Activated CD8-positive, alpha-beta memory T cell treated with anti-CD3 and anti-CD28 coated beads, Interleukin-2, amount 50 U/mL, for 24 hours (primary cell): ENCODE results near the gene EDARADD.
"Not testable (repeated sequence)": the region's sequence is repeated elsewhere in the genome, so short reads cannot be mapped to it uniquely, and the experiment has no call there.

Experiments used
- DNase-seq: peaks from one replicate; pipeline ENCODE4 v3.0.0-alpha.2; 2020; ENCODE audit errors: extremely low read depth

EDARADD gene

DNA sequence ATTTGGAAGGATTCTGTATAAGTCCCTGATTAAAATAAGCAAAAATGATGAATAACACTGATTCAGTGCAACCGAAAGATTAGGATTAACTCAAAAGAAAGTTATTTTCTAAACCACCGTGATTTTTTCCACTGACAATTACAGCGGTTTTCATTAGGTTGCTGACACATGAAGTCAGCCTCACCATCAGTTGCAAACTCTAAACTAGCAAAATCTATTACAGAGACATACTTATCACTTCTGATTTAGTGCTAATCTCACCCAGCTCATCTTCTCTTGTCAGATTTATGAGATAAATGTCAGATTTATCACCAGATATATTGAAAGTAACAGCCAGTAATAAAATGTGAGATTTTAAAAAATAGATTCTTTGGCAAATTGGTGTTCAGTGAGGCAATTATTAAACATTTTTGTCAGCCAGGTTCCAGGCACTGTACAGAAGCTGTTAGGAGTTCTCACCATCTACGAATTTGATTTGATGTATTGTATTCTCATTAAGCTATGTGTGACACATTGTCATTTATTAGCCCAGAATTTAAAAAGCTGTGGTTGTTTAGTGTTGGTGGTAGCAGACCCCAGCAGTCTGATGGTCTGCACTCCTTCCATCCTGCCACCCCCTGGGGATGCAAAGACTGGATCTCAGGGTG lies 92.4 kb downstream of the EDARADD start:
- no peak for DNase-seq

DNA sequence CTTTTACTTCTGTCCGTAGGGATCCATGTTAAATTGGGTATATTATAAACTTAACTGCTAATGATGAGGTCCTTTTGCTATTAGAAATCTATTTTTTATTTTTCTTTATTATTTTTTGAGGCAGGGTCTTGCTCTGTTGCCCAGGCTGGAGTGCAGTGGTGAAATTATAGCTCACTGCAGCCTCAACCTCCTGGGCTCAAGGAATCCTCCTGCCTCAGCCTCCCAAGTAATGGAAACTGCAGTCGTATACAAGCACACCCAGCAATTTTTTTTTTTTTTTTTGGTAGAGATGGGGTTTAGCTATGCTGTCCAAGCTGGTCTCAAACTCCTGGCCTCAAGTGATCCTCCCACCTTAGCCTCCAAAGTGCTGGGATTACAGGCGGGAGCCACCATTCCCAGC lies 95.1 kb downstream of the EDARADD start:
- not testable (repeated sequence) for DNase-seq

DNA sequence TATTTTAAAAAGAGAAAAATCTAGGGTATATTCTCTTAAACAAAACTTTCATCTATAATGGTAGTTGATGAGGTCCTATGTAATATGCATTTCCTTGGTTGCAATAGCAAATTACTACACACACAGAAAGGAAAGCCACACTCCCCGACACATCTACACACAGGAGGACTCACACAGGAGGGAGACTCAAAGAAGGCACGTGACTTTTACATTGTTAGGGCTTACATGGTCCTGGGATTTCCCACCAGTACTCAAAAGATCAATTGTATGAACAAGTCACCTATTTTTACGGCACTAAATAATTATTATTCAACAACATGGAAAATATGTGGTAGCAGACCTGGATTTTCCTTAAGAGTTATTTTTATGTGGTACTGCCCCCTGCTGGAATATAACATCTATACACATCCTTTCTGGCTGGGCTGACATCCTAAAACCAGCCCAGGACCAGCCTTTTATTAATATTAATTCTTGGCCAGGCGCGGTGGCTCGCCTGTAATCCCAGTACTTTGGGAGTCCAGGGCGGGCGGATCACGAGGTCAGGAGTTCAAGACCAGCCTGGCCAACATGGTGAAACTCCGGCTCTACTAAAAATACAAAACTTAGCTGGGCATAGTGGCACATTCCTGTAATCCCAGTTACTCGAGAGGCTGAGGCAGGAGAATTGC lies 95.8 kb downstream of the EDARADD start:
- DNase-seq: no peak

DNA sequence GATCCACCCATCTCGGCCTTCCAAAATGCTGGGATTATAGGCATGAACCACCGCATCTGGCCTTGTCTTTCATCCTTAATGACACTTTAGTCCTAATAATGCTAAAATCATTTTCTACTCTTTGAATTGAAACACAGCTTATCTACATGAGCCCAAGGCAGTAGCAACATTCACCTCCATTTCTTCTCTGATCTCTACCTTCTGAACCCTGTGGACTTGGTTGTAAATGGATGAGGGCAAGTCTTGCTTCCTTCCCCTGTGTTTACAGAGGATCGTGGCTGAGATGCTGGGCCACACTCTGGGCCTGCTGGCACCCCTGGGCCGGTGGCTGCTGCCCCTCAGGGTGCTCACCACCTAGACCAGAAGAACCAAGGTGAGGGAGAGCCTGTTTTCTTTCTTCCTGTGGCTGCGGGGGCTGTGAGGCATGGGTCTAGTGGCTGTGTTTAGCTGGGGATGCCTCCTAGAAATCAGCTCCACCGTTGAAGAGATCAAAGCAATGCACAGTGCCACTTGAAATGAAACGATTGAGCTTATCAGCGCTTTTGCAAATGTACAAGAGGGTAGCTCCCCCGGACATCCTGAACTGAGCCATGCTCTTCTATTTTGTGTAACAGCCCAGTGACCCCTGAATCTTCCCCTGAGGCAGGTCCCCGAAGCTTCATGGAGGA lies 97.5 kb downstream of the EDARADD start:
- DNase-seq: no peak

DNA sequence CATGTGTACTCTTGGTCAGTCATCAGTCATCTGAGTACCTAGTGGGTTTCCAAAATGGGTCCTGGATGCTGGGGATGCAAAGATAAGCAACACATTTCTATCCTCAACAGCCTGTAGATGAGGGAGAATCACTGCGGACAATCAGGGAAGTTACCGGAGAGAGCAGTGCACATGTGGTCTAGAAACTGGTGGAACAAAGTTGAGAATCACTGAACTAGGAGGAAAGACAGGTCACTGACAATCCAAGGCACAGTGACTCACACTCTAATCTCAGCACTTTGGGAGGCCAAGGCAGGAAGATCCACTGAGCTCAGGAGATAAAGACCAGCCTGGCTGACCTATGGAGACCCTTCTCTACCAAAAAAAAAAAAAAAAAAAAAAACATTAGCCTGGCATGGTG lies 98.3 kb downstream of the EDARADD start:
- DNase-seq: no peak

DNA sequence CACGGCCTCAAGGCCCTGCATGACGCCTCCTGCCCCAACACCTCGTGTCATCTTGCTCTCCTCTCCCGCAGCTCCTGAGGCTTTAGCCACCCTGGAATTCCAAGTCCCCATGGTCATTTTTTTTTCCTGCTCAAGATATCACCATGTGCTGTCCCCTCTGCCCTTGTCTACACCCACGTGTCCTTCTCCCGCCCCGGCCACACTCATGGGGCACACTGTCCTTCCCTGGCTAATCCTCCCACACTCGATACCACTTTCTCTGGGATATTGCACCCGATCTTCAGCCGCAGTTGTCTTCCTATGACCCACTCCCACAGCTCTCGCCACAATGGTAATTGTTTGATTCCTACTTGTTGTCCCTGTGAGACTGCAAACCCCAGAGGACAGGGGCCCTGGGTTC lies 100.0 kb downstream of the EDARADD start:
- no peak for DNase-seq

DNA sequence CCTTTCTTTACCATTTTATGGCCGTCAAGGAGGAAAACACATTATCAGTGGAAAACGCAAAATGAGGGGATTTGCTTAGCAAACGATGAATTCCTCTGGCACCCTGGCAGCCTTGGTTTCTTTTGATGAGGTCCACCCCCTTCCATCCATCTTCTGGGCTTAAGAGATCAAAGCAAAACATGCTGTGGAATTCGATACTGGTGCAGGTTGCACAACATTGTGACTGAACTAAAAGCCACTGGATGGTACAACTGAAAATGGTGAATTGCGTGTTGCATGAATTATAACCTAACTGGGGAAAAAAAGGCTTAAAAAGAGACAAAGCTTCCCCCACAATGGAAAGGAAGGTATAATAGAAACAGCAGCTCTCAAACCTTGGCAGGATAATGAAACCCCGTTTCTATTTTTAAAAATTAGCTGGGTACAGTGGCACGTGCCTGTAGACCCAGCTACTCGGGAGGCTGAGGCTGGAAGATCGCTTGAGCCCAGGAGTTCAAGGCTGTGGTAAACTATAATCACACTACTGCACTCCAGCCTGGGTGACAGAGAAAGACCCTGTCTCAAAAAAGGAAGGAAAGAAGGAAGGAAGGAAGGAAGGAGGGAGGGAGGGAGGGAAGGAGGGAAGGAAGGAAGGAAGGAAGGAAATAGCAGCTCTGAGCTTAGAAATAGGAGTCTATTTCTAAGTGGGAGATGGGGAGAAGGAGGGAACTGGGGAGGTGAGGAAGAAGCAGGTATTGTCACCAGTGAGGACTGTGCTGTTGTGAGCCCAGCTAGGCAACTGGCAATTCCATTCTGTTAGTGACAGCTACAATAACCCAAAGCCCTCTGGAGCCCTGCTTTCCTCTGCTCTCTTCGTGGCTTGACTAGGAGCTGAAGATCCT lies 100.7 kb downstream of the EDARADD start:
- no peak for DNase-seq

DNA sequence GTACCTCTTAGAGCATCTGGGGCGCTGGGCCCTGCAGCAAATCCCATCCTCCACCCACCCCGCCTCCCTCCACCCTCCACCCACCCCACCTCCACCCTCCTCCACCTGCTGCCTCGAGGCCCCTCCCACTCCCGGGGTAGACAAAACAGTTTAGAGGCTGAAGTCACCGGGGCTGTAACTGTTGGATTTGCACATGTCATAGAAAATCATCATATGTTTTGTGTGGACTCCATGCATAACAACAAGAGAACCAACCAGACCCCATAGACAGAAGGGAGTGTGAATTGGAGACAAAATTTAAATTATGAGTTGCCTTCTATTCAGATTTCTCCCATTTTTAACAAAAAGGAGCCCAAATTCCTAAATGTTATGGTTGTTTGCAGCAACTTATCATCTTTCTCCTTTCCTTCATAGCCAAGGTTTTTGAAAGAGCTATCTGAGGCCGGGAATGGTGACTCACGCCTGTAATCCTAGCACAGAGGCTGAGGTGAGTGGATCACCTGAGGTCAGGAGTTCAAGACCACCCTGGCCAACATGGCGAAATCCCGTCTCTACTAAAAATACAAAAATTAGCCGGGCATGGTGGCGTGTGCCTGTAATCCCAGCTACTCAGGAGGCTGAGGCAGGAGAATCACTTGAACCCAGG lies 101.5 kb downstream of the EDARADD start:
- DNase-seq: no peak

DNA sequence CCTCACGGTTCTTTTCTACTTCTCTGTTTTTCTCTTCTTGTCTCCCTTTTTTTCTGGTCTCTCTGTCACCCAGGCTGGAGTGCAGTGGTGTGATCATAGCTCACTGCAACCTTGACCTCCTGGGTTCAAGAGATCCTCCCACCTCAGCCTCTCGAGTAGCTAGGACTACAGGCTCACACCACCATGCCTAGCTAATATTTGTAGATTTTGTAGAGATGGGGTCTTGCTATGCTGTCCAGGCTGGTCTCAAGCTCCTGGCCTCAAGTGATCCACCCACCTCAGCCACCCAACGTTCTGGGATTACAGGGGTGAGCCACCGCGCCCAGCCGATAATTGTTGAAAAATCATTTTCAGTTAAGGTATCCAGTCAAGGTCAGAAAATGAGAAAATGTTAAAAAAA lies 103.8 kb downstream of the EDARADD start:
- DNase-seq: no peak

DNA sequence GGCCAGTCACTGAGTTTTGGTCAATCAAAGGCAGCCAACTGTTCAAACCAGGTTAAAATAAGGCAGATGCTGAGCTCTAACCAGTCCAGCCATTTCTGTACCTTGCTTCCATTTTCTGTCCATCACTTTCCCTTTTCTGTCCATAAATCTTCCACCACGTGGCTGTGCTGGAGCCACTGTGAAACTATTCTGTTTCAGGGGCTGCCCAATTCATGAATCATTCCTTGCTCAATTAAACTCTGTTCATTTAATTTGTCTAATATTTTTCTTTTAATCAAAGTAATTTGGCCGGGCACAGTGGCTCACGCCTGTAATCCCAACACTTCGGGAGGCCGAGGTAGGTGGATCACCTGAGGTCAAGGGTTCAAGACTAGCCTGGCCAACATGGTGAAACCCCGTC lies 107.0 kb downstream of the EDARADD start:
- no peak for DNase-seq

DNA sequence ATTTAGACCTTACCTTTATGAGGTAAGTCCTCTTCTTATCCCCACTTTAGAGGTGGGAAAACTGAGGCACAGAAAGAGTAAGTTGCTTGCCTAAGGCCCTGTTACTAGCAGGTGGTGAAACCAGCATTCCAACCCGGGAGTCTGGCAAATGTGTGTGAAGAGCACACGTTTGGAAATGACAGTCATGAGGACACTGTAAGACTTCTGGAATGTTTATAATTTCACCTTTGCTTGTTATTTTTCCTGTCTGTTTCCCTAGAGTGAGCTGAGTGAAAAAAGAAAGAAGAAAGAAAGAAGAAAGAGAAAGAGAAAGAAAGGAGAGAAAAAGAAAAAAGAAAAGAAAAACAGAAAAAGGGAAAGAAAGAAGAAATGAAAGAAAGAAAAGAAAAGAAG lies 108.5 kb downstream of the EDARADD start:
- no peak for DNase-seq

DNA sequence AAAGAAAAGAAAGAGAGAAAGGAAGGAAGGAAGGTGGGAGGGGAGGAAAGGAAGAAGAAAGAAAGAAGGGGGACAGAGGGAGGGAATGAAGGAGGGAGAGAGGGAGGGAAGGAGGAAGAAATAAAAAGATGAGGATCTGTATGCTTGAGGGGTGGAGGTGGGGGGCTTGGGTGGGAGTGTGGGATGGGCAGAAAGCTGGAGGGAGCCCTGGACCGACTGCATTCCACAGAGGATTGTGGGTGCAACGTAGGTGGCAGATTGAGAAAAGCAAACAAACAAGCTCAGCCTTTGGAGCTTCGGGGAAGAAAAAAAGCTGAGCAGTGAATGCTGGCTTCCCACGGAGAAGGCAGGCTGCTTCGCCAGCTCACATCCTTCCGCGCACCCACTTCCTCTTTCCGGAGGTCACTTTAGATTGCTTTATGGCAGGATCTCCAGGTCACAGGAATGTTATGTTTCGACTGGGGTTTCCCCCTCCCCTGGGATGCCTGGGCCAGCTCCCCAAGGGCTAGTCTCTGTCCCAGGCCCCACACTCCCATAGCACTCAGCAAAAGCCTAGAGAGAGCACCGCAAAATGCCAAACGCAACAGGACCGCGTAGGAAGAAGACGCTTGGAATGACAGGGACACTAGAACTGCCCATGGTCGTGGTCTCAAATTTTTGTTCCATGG lies 109.0 kb downstream of the EDARADD start:
- DNase-seq: no peak

DNA sequence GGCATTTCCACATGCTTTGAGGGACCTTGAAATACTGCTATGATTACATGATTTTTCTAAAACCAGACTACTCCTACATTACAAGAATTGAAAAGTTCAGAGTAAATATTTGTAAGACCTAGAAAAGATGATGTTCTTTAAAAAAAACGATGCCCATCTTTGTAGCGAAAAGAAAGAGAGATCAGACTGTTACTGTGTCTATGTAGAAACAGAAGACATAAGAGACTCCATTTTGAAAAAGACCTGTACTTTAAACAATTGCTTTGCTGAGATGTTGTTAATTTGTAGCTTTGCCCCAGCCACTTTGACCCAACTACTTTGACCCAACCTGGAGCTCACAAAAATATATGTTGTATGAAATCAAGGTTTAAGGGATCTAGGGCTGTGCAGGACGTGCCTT lies 110.3 kb downstream of the EDARADD start:
- not testable (repeated sequence) for DNase-seq

DNA sequence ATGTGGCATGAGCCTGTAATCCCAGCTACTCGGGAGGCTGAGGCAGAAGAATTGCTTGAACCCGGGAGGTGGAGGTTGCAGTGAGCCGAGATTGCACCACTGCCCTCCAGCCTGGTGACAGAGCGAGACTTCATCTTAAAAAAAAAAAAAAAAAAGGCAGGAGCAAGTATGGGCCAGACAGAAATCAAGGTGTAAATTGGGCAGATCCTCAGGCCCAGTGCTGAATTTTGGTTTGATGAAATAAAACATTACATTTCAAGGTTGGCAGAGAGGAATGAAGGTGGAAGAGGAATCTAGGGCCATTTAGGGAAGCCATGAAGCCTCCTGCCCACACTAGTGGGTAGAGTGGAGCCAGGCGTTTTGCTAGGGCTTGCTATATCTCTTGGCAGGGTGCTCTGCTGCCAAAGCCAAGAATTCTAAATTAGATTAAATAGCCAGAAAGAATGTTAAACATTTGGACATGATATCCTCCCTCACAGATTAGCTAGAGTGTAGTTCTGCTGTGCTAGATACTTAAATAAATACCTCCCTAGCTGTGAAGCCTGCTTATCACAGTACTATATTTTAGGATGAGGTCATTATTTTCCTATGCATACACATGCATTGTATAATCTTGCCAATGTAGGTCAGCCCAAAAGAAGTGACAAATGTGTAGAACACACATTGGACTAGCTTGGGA lies 113.1 kb downstream of the EDARADD start:
- DNase-seq: no peak

DNA sequence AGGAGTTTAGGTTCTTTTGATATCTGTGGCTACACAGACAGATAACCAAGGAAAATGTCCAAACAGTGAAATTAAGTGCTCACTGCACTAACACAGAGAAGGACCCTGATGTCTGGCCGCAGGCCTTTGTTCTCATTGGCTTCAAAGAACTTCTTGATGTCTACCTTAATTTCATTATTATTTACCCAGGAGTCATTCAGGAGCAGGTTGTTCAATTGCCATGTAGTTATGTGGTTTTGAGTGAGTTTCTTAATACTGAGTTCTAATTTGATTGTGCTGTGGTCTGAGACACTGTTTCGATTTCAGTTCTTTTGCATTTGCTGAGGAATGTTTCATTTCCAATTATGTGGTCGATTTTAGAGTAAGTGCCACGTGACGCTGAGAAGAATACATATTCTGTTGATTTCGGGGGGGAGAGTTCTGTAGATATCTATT lies 114.5 kb downstream of the EDARADD start:
- DNase-seq: no peak

DNA sequence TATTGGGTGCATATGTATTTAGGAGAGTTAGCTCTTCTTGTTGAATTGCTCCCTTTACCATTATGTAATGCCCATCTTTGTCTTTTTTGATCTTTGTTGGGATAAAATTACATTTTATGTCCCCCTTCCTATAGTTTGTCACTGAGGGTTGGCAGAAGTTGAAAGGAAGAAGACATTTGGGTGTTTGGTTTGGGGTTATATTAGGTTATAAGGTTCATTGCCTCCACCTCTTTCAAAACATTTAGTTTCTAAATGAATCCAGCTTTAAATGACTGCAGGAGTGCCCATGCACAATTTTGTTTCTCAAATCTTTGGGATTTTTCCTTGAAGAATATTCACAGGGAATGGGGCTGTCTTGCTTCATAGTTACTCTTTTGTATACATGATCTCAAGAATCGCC lies 115.1 kb downstream of the EDARADD start:
- DNase-seq: no peak

DNA sequence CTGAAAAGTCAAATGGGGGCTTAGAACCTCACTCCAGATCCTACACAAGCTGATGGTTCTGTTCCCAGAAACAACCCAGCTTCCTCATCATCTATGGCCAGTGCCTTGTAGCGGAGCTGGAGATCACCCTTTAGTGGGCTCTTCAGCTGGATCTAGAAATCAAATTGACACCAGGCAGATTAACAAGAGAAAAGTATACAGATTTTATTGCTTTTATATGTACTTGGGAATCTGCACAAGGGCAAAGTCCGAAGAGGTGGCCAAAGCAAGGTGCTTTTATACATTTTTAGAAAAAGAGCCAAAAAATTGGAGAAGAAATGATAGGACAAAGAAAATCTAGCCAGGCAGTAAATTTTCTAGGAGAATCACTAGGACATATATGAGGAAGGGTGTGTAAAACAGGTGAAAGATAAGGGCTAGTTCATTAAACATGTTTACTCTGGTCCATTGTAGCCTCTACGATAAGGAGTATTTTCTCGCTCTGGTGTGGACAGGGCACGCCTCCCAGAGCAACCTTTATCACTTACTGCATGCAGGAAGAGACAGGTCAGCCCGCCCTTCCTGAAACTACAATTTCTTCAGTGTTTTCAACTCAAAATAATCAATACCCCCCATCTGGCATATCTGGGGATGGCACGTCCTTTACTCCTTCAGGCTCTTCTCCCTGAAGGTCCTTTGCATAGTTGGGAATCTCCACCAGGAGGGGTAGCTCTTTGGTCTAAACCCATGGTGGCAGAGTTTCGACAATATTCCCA lies 115.7 kb downstream of the EDARADD start:
- no peak for DNase-seq

DNA sequence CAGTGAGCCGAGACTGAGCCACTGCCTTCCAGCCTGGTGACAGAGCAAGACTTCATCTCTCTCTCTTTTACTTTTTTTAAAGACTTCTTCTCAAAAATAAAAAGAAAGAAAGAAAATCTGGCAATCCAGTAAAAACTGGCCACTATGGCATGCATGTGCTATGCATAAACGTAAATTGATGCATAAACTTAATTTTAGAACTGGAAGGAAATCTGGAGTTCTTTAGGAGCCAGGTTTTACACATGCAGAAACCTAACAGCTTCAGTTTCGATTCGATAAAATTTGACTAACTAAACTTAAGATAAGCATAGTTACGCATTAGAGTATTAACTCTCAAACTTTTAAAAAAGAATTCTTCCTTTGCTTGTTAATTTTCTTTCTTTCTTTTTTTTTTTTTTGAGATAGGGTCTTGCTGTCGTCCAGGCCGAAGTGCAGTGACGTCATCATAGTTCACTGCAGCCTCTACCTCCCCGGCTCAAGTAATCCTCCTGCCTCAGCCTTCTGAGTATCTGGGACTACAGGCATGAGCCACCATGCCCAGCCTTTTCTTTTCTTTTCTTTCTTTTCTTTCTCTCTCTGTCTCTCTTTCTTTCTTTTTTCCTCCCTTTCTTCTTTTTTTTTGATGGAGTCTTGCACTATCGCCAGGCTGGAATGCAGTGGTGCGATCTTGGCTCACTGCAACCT lies 117.8 kb downstream of the EDARADD start:
- no peak for DNase-seq

DNA sequence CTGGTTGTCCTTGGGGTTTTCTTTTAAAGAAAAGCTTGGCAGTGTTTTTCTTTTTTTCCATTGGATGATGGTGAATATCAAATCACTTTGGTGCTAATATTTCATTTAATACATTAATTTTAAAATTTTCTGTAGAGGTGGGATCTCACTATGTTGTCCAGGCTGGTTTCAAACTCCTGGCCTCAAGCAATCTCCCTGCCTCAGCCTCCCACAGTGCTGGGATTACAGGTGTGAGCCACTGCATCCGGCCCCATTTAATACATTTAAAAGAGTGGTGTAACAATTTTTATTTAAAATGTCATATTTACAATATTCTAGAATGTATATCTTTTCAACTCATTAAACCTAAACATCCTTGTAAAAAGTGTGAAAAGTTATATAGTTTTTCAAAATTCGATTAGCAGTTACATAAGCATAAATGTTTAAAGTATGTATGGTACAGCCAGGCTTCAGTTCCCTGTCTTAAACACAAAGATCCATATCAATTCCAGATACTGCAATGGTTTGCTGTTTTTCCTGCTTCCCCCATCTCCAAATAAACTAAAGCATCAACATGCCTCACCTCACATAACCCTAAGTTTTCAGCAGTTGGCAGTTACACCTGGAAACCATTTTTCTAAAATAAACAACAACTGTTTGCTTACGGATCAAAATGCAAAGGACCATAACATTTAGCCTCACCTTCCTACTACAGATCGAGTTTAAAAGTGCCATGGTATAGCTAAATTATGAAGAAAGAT lies 120.8 kb downstream of the EDARADD start:
- DNase-seq: no peak
